Glutamatergic neuron (in vitro differentiated cells): ENCODE measurements around the gene ARL14EP. TPM values are rescaled to one million over a fixed set of nuclear protein-coding genes. Genes with fewer than 3 reads are reported as not detected.

Experiments used
- DNase-seq: peaks from one replicate; pipeline ENCODE4 v3.0.0; 2022
- H3K27ac Mint-ChIP-seq: one replicate; pipeline ENCODE4 v1.8.0; 2020; ENCODE audit warnings: mild to moderate bottlenecking, mixed read lengths, inconsistent platforms; ENCODE audit not compliant: unreplicated experiment
- H3K27me3 Mint-ChIP-seq: one replicate; pipeline ENCODE4 v1.8.0; 2020; ENCODE audit warnings: mild to moderate bottlenecking, moderate library complexity, mixed read lengths, inconsistent platforms; ENCODE audit not compliant: unreplicated experiment
- H3K36me3 Mint-ChIP-seq: one replicate; pipeline ENCODE4 v1.8.0; 2020; ENCODE audit warnings: mild to moderate bottlenecking, mixed read lengths, inconsistent platforms; ENCODE audit not compliant: unreplicated experiment
- H3K4me1 Mint-ChIP-seq: one replicate; pipeline ENCODE4 v1.8.0; 2020; ENCODE audit warnings: mild to moderate bottlenecking, low read depth, mixed read lengths, inconsistent platforms; ENCODE audit not compliant: unreplicated experiment
- H3K4me3 Mint-ChIP-seq: one replicate; pipeline ENCODE4 v1.8.0; 2020; ENCODE audit warnings: mild to moderate bottlenecking, mixed read lengths, inconsistent platforms; ENCODE audit not compliant: unreplicated experiment
- H3K9me3 Mint-ChIP-seq: one replicate; pipeline ENCODE4 v1.8.0; 2020; ENCODE audit warnings: mild to moderate bottlenecking, moderate library complexity, mixed read lengths, inconsistent platforms; ENCODE audit not compliant: unreplicated experiment
- CTCF ChIP-seq: fragments of 200-600 bp; sonication (generic); IDR thresholded peaks from one replicate; pipeline ENCODE4 v1.5.0; 2021; ENCODE audit not compliant: partially characterized antibody, unreplicated experiment
- total RNA-seq: library from RNA; stranded (reverse); fragmentation: NEBNext Ultra II Directional; extraction: Animal tissue kit (Norgen Biotek cat#: 25700); gene quantifications from one replicate; pipeline ENCODE4 v1.2.1, GENCODE V29; 2021; ENCODE audit not compliant: unreplicated experiment

ARL14EP gene
- total RNA-seq, 1 donor from 2014 or later: 21.6 TPM

GRCh38 chr11:30322191-30322590 is 713 bp upstream of the ARL14EP start:
- DNase-seq: no peak
- no peaks in the 10 kb centered on the region for H3K36me3 Mint-ChIP-seq
- TF ChIP-seq CTCF: no peak
- H3K4me1 Mint-ChIP-seq: peaks cover 12% of the 10 kb centered on the region
- H3K27me3 Mint-ChIP-seq: peaks cover 6% of the 10 kb centered on the region
- H3K27ac Mint-ChIP-seq: no peak overlapping the region
- H3K9me3 Mint-ChIP-seq: peaks cover 5% of the 10 kb centered on the region
- H3K4me3 Mint-ChIP-seq: no peak overlapping the region

- no peaks in the 10 kb centered on the region for H3K36me3 Mint-ChIP-seq
- no peak overlapping the region for H3K27ac Mint-ChIP-seq
- peaks cover 6% of the 10 kb centered on the region for H3K27me3 Mint-ChIP-seq
- H3K4me3 Mint-ChIP-seq: no peak overlapping the region
- DNase-seq: no peak
- TF ChIP-seq CTCF: no peak
- peaks cover 17% of the 10 kb centered on the region for H3K4me1 Mint-ChIP-seq
- peaks cover 5% of the 10 kb centered on the region for H3K9me3 Mint-ChIP-seq
Observed at GRCh38 chr11:30326114-30326778, 3.3 kb downstream of the ARL14EP start.

GRCh38 chr11:30326906-30327305 is 4.0 kb downstream of the ARL14EP start:
- Mint-ChIP-seq H3K4me3 (no peak overlapping the region), H3K27ac (no peak overlapping the region), H3K36me3 (no peaks in the 10 kb centered on the region), H3K9me3 (peaks cover 5% of the 10 kb centered on the region), H3K4me1 (peaks cover 17% of the 10 kb centered on the region), H3K27me3 (peaks cover 6% of the 10 kb centered on the region)
- DNase-seq: no peak
- TF ChIP-seq CTCF: no peak

GRCh38 chr11:30328681-30329080 is 5.8 kb downstream of the ARL14EP start:
- H3K27me3 Mint-ChIP-seq: no peaks in the 10 kb centered on the region
- no peaks in the 10 kb centered on the region for H3K9me3 Mint-ChIP-seq
- no peak for DNase-seq
- no peak for TF ChIP-seq CTCF
- H3K27ac Mint-ChIP-seq: no peak overlapping the region
- H3K4me3 Mint-ChIP-seq: no peak overlapping the region
- no peaks in the 10 kb centered on the region for H3K36me3 Mint-ChIP-seq
- peaks cover 17% of the 10 kb centered on the region for H3K4me1 Mint-ChIP-seq

GRCh38 chr11:30329150-30329940 is 6.4 kb downstream of the ARL14EP start:
- no peak for DNase-seq
- Mint-ChIP-seq H3K4me3 (no peak overlapping the region), H3K4me1 (peaks cover 13% of the 10 kb centered on the region)

More at GRCh38 chr11:30329150-30329940, 6.4 kb downstream of the ARL14EP start:
- no peaks in the 10 kb centered on the region for H3K36me3 Mint-ChIP-seq
- no peak overlapping the region for H3K27ac Mint-ChIP-seq
- no peaks in the 10 kb centered on the region for H3K9me3 Mint-ChIP-seq
- TF ChIP-seq CTCF: no peak
- H3K27me3 Mint-ChIP-seq: no peaks in the 10 kb centered on the region
